Smooth muscle cell (in vitro differentiated cells): ENCODE results near the gene IL6ST. TPM values are rescaled to one million over a fixed set of nuclear protein-coding genes. Genes with fewer than 3 reads are reported as not detected.

Source experiments
- DNase-seq: peaks from one replicate; lab custom pipeline; 2025; ENCODE audit not compliant: unreplicated experiment; lab: John Stamatoyannopoulos, UW
- H2AFZ ChIP-seq: fragments of 200-600 bp; sonication (generic); 2 replicates; pipeline ENCODE4 v1.6.0; 2016; ENCODE audit warnings: antibody characterized with exemption, low read depth, mild to moderate bottlenecking
- H3F3A ChIP-seq: fragments of 200-600 bp; sonication (generic); 2 replicates; pipeline ENCODE4 v1.6.0; 2017; ENCODE audit warnings: antibody characterized with exemption, low read depth
- H3K27ac ChIP-seq: fragments of 200-600 bp; sonication (generic); 2 replicates; pipeline ENCODE4 v1.5.1; 2016; ENCODE audit warnings: low read depth, mild to moderate bottlenecking
- H3K27me3 ChIP-seq: fragments of 200-600 bp; sonication (generic); 2 replicates; pipeline ENCODE4 v1.6.1; 2016; ENCODE audit warnings: low read depth, mild to moderate bottlenecking
- H3K36me3 ChIP-seq: fragments of 200-600 bp; sonication (generic); 2 replicates; pipeline ENCODE4 v1.5.1; 2016; ENCODE audit warnings: low read depth
- H3K4me1 ChIP-seq: fragments of 200-600 bp; sonication (generic); 2 replicates; pipeline ENCODE4 v1.5.1; 2016; ENCODE audit warnings: low read depth
- H3K4me2 ChIP-seq: fragments of 200-600 bp; sonication (generic); 2 replicates; pipeline ENCODE4 v1.6.0; 2016; ENCODE audit warnings: mild to moderate bottlenecking
- H3K4me3 ChIP-seq: fragments of 200-600 bp; sonication (generic); 2 replicates; pipeline ENCODE4 v1.5.1; 2016; ENCODE audit warnings: mild to moderate bottlenecking
- H3K79me2 ChIP-seq: fragments of 200-600 bp; sonication (generic); 2 replicates; pipeline ENCODE4 v1.6.0; 2016; ENCODE audit warnings: low read depth, mild to moderate bottlenecking
- H3K9ac ChIP-seq: fragments of 200-600 bp; sonication (generic); 2 replicates; pipeline ENCODE4 v1.6.0; 2016; ENCODE audit warnings: low read depth
- H3K9me3 ChIP-seq: fragments of 200-600 bp; sonication (generic); replicated peaks from 2 replicates; pipeline ENCODE4 v1.5.1; 2016; ENCODE audit warnings: low read depth
- H4K20me1 ChIP-seq: fragments of 200-600 bp; sonication (generic); 2 replicates; pipeline ENCODE4 v1.6.0; 2016; ENCODE audit warnings: low read depth
- WGBS: methylation state at CpG from one replicate; pipeline ENCODE4 v1.1.7; 2016; ENCODE audit warnings: low lambda C conversion rate; 5-methylcytosine and 5-hydroxymethylcytosine counted together
- polyA plus RNA-seq: library from polyadenylated mRNA; unstranded; fragments of >200 nt; fragmentation: Nextera tagmentation; extraction: Ambion mirVana; gene quantifications from 2 replicates; pipeline ENCODE4 v1.2.1, GENCODE V29; 2016
- total RNA-seq: library from RNA; depleted of rRNA; stranded (reverse); fragments of >200 nt; gene quantifications from 2 replicates; pipeline ENCODE4 v1.2.3, GENCODE V29; 2014
- TF ChIP-seq, protein P1 (sequence below): fragments of 200-600 bp; sonication (generic); IDR thresholded peaks from 2 replicates; pipeline ENCODE4 v1.5.1; 2017; ENCODE audit warnings: borderline replicate concordance, mild to moderate bottlenecking, antibody characterized with exemption; ENCODE audit not compliant: insufficient read depth, poor library complexity, severe bottlenecking

IL6ST gene
- total and polyA plus RNA-seq, 2 experiments from 2014 or later: 555 to 1,401 TPM

DNA sequence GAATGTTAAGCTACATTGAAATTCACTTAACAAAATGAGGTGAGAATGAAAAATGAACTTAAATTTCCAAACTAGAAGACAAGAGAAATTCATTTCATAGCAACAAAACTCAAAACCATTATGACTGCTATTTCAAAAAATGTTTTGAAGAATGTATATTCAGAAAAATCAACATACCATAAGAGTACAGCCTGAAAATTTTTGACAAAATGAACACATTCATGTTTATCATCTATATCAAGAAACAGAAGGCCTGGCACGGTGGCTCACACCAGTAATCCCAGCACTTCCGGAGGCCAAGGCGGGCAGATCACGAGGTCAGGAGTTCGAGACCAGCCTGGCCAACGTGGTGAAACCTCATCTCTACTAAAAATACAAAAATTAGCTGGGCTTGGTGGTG, 4.2 kb upstream of the IL6ST start:
- WGBS: 85% methylated on average over 6 of the region's 6 CpGs

DNA sequence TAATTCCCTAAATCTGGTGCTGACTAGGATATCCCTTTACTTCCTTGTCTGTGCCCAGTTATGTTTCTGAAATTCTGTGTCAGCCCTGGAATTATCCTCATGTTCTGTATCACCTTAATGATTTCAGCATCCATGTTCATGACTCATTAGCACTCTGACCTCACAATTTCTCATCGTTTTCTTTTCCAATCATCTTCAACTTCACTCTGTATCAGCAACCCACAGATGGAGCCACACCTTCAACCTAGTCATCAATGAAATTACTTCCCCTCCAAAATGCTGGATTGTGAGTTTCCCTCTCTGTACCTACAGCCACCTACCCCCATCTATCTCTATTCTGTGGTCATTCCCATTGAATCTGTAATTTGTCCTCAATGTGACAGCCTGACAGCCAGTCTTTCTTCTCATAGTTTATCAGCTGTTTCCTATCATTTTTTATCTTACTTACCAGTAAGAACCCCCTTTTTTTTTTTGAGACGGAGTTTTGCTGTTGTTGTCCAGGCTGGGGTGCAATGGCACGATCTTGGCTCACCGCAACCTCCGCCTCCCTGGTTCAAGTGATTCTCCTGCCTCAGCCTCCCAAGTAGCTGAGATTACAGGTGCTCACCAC, 3.1 kb upstream of the IL6ST start:
- 84% methylated on average over 5 of the region's 5 CpGs for WGBS
- Histone ChIP-seq H3K9me3 (no peaks in the 10 kb centered on the region), H3K4me2 (no peak overlapping the region), H3K36me3 (no peaks in the 10 kb centered on the region), H3K27ac (no peak overlapping the region), H3K4me1 (peaks cover 7% of the 10 kb centered on the region), H2AFZ (no peak overlapping the region), H3K27me3 (no peaks in the 10 kb centered on the region), H3K79me2 (peaks cover 29% of the 10 kb centered on the region), H3K9ac (no peak overlapping the region), H3F3A (peaks cover 7% of the 10 kb centered on the region), H3K4me3 (no peak overlapping the region), H4K20me1 (peaks cover 14% of the 10 kb centered on the region)
- TF ChIP-seq, protein P1, sequence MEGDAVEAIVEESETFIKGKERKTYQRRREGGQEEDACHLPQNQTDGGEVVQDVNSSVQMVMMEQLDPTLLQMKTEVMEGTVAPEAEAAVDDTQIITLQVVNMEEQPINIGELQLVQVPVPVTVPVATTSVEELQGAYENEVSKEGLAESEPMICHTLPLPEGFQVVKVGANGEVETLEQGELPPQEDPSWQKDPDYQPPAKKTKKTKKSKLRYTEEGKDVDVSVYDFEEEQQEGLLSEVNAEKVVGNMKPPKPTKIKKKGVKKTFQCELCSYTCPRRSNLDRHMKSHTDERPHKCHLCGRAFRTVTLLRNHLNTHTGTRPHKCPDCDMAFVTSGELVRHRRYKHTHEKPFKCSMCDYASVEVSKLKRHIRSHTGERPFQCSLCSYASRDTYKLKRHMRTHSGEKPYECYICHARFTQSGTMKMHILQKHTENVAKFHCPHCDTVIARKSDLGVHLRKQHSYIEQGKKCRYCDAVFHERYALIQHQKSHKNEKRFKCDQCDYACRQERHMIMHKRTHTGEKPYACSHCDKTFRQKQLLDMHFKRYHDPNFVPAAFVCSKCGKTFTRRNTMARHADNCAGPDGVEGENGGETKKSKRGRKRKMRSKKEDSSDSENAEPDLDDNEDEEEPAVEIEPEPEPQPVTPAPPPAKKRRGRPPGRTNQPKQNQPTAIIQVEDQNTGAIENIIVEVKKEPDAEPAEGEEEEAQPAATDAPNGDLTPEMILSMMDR: no peak
- no peak for DNase-seq

More for the DNA sequence above, 4.2 kb upstream of the IL6ST start:
- Histone ChIP-seq H2AFZ (no peak overlapping the region), H3K79me2 (peaks cover 18% of the 10 kb centered on the region), H3K36me3 (no peaks in the 10 kb centered on the region), H3K4me3 (no peak overlapping the region), H3K4me2 (no peak overlapping the region), H4K20me1 (peaks cover 3% of the 10 kb centered on the region), H3K27me3 (no peaks in the 10 kb centered on the region), H3K4me1 (peaks cover 4% of the 10 kb centered on the region), H3K9me3 (no peaks in the 10 kb centered on the region), H3F3A (no peaks in the 10 kb centered on the region), H3K9ac (no peak overlapping the region), H3K27ac (no peak overlapping the region)
- no peak for DNase-seq
- TF ChIP-seq, protein P1: no peak

DNA sequence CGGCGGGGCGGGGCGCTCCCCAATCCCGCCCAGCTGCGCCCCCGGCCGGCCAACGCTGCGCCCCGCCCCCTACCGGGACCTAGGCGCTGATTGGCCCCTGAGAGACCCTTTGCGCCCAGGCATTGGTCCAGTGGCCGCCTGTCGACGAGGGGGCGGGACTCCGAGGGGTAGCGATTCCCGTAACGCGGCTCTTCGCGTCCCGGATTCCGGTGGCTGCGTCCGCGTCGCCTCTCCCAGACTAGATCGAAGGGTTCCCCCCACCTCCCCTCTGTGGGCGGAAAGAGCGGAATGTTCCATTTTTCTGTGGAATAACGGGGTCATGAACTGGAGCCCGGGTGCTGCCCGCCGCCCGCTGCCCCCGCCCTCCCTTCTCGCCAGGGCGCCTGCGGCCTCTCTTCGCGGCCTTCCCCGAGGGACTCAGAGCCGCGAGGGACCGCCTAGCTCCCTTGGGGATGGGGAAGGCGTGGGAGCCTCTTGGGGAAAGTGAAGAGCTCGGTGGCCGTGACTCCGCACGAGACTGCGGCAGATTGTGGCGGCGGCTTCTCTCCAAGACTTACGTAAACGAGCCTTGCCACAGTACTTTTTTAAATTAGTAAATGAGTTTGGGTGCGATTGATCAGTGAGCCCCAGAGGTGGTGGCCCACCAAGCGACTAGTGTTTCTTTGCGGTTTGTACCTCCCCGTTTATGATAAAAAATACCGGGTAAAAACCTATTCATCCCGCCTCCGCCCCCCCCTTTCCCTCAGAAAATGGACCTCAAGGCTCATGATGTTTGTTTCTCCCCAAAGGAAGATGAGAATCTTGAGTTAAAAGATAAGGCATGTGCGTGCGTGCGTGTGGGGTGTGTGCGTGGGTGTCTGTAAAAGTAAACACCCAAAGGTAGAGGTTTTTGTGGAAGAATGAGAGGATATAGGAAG, 493 bp upstream of the IL6ST start:
- peak overlapping the region; percentile 97 for H3K27ac ChIP-seq
- DNase-seq: peak; percentile 93
- H2AFZ ChIP-seq: peak overlapping the region; percentile 18
- peak overlapping the region; percentile 100 for H3K9ac ChIP-seq
- H3K4me2 ChIP-seq: peak overlapping the region; percentile 93
- H3K36me3 ChIP-seq: no peaks in the 10 kb centered on the region
- H3K27me3 ChIP-seq: no peaks in the 10 kb centered on the region
- H3K4me3 ChIP-seq: peak overlapping the region; percentile 85
- peaks cover 55% of the 10 kb centered on the region for H3K79me2 ChIP-seq
- no peaks in the 10 kb centered on the region for H3K9me3 ChIP-seq
- peaks cover 40% of the 10 kb centered on the region for H4K20me1 ChIP-seq
- H3F3A ChIP-seq: peaks cover 17% of the 10 kb centered on the region
- TF ChIP-seq, protein P1: no peak
- 1% methylated on average over 57 of the region's 70 CpGs for WGBS
- H3K4me1 ChIP-seq: peaks cover 10% of the 10 kb centered on the region
